ENCODE data around the gene STRN4. TPM values are rescaled to one million over a fixed set of nuclear protein-coding genes. Genes with fewer than 3 reads are reported as not detected.

STRN4 gene
- total and polyA plus RNA-seq, 9 of the 15 experiments (the other 6 are each of a cell fraction or from before 2014, with no cell fraction given) = 0.62 to 83.7 (median 36.9) TPM

DNA sequence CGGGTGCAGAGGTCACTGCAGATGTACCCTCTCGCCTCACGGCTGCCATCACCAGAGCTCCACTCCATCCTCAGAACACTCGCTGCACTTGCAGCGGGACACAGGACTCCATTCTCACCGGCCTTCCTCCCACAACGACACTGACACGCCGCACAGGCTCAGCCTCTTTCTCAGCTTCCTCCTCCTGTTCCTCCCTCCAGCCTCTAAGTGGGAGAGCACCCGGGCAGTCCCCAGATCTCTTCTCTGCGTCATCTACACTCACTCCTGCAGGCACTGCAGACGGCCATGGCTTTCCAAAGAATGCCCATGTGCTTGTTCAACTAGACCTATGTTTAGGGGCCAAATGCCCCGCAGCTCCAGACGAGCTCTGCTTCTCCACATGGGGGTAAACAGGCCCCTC lies 14.7 kb downstream of the STRN4 start:
- peaks cover 68% of the 10 kb centered on the region for H3K79me2 ChIP-seq (ENCODE audit: control insufficient read depth, insufficient read depth, low read length)
- no peak overlapping the region for H2AFZ ChIP-seq (ENCODE audit: low read depth, low read length)
- DNase-seq (ENCODE audit: extremely low read depth in 1 of 4, low spot score in 3 of 4) = peak in 1 of 4 experiments; percentile 23
- CTCF ChIA-PET (ENCODE audit: low intra/inter-chr PET ratio) = no interaction called here
- H3K4me1 ChIP-seq (replicated peaks in 1 of 2; ENCODE audit: control insufficient read depth in 2 of 2, insufficient read depth in 2 of 2, low read length in 2 of 2) = peaks cover 32 to 72% of the 10 kb centered on the region in 2 experiments
- 48% methylated on average over 14 of the region's 14 CpGs for WGBS (ENCODE audit: insufficient coverage, low coverage, missing lambda C conversion rate)
- peak; percentile 9; the same call in 2 of the 3 replicates for ATAC-seq
- H4K20me1 ChIP-seq (replicated peaks; ENCODE audit: control insufficient read depth, insufficient read depth, low read length) = peaks cover 39% of the 10 kb centered on the region
- no TSS peak for BruUV-seq (replicated peaks)
- FAIRE-seq = no peak
- H3K9me1 ChIP-seq (ENCODE audit: control insufficient read depth, insufficient read depth, low read length) = peaks cover 8% of the 10 kb centered on the region
- intact Hi-C loops (cut with micrococcal nuclease) = no loop called here
- H3K36me3 ChIP-seq (ENCODE audit: control insufficient read depth, insufficient read depth, low read length) = peaks cover 91% of the 10 kb centered on the region
- POLR2A ChIA-PET = interaction anchor here (0.6 to 2.0 kb wide), 6 partner anchors 8 to 98 kb away, joined by 3 to 12 read pairs (median 4); no protein-coding TSS in a partner anchor
- peak overlapping the region; percentile 16 to 67; a peak in 2 of 4 replicates for H3K9ac ChIP-seq (ENCODE audit: insufficient read depth in 1 of 2, low read depth in 2 of 2, low read length in 2 of 2)
- in situ Hi-C loops (cut with MboI) = no loop called here
- H3K4me3 ChIP-seq = no peak overlapping the region
- no peaks in the 10 kb centered on the region for H3K9me3 ChIP-seq (replicated peaks; ENCODE audit: control insufficient read depth, insufficient read depth, low read depth, low read length)
- H3K27me3 ChIP-seq (ENCODE audit: control insufficient read depth in 2 of 2, insufficient read depth in 2 of 2, low read length in 2 of 2) = no peaks in the 10 kb centered on the region
- peak overlapping the region; percentile 75; the same call in 2 of the 3 replicates for H3K27ac ChIP-seq (ENCODE audit: extremely low read depth, low read depth, low read length)
- peak overlapping the region; percentile 68 for H3K4me2 ChIP-seq (ENCODE audit: insufficient read depth, low read length)
- no peak for TF ChIP-seq CBX2 (IDR thresholded peaks at IDR 0.05; ENCODE audit: insufficient read depth, low read length, poor library complexity, severe bottlenecking)
- TF ChIP-seq, protein P1, sequence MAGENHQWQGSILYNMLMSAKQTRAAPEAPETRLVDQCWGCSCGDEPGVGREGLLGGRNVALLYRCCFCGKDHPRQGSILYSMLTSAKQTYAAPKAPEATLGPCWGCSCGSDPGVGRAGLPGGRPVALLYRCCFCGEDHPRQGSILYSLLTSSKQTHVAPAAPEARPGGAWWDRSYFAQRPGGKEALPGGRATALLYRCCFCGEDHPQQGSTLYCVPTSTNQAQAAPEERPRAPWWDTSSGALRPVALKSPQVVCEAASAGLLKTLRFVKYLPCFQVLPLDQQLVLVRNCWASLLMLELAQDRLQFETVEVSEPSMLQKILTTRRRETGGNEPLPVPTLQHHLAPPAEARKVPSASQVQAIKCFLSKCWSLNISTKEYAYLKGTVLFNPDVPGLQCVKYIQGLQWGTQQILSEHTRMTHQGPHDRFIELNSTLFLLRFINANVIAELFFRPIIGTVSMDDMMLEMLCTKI (IDR thresholded peaks at IDR 0.05; ENCODE audit: partially characterized antibody) = no peak
- TF ChIP-seq, protein P2, sequence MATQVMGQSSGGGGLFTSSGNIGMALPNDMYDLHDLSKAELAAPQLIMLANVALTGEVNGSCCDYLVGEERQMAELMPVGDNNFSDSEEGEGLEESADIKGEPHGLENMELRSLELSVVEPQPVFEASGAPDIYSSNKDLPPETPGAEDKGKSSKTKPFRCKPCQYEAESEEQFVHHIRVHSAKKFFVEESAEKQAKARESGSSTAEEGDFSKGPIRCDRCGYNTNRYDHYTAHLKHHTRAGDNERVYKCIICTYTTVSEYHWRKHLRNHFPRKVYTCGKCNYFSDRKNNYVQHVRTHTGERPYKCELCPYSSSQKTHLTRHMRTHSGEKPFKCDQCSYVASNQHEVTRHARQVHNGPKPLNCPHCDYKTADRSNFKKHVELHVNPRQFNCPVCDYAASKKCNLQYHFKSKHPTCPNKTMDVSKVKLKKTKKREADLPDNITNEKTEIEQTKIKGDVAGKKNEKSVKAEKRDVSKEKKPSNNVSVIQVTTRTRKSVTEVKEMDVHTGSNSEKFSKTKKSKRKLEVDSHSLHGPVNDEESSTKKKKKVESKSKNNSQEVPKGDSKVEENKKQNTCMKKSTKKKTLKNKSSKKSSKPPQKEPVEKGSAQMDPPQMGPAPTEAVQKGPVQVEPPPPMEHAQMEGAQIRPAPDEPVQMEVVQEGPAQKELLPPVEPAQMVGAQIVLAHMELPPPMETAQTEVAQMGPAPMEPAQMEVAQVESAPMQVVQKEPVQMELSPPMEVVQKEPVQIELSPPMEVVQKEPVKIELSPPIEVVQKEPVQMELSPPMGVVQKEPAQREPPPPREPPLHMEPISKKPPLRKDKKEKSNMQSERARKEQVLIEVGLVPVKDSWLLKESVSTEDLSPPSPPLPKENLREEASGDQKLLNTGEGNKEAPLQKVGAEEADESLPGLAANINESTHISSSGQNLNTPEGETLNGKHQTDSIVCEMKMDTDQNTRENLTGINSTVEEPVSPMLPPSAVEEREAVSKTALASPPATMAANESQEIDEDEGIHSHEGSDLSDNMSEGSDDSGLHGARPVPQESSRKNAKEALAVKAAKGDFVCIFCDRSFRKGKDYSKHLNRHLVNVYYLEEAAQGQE (IDR thresholded peaks at IDR 0.05; ENCODE audit: borderline replicate concordance) = no peak
- TF ChIP-seq, protein P2 (CRISPR knock-in tag; IDR thresholded peaks at IDR 0.05; ENCODE audit: low read depth) = no peak
- no peak for TF ChIP-seq TRIM24 (IDR thresholded peaks at IDR 0.05)
- TF ChIP-seq RBBP5 (IDR thresholded peaks at IDR 0.05; ENCODE audit: borderline replicate concordance, insufficient read depth, low read length, poor library complexity, severe bottlenecking) = peak; percentile 46
- peak; percentile 85 for TF ChIP-seq ZNF263 (CRISPR knock-in tag; IDR thresholded peaks at IDR 0.05; ENCODE audit: borderline replicate concordance)
- no peak for TF ChIP-seq RBM39 (optimal IDR thresholded peaks at IDR 0.05; ENCODE audit: low read depth, low read length)
